Neural cell (in vitro differentiated cells): ENCODE measurements around the gene UACA. TPM values are rescaled to one million over a fixed set of nuclear protein-coding genes. Genes with fewer than 3 reads are reported as not detected.

Experiments used
- H2AFZ ChIP-seq: fragments of 200-600, 300-800 bp; sonication (generic), shearing (Covaris generic); 2 replicates; pipeline ENCODE4 v1.6.0; 2014; ENCODE audit warnings: low read depth, mild to moderate bottlenecking, antibody characterized with exemption, low read length, moderate library complexity
- H3F3A ChIP-seq: fragments of 200-600 bp; shearing (Covaris generic); 2 replicates; pipeline ENCODE4 v1.6.1; 2016; ENCODE audit warnings: mild to moderate bottlenecking, moderate library complexity, mixed read lengths, antibody characterized with exemption, low read length; ENCODE audit not compliant: insufficient read depth, poor library complexity, severe bottlenecking
- H3K27ac ChIP-seq: fragments of 200-600, 300-800 bp; sonication (generic), shearing (Covaris generic); 2 replicates; pipeline ENCODE4 v1.5.1; 2014; ENCODE audit warnings: mild to moderate bottlenecking, low read length, moderate library complexity
- H3K27me3 ChIP-seq: fragments of 300-800, 200-600 bp; sonication (generic), shearing (Covaris generic); 2 replicates; pipeline ENCODE4 v1.6.0; 2014; ENCODE audit warnings: mild to moderate bottlenecking, low read depth, low read length, moderate library complexity; ENCODE audit not compliant: insufficient read depth
- H3K36me3 ChIP-seq: fragments of 300-800, 200-600 bp; sonication (generic), shearing (Covaris generic); 2 replicates; pipeline ENCODE4 v1.5.1; 2014; ENCODE audit warnings: mild to moderate bottlenecking, antibody characterized with exemption, low read length, moderate library complexity; ENCODE audit not compliant: insufficient read depth
- H3K4me2 ChIP-seq: fragments of 300-800, 200-600 bp; sonication (generic), shearing (Covaris generic); 2 replicates; pipeline ENCODE4 v1.6.0; 2014; ENCODE audit warnings: mild to moderate bottlenecking, low read length
- H3K4me3 ChIP-seq: fragments of 300-800, 200-600 bp; sonication (generic), shearing (Covaris generic); 2 replicates; pipeline ENCODE4 v1.5.1; 2014; ENCODE audit warnings: mild to moderate bottlenecking, low read length, moderate library complexity
- H3K79me2 ChIP-seq: fragments of 200-600 bp; shearing (Covaris generic); replicated peaks from 2 replicates; pipeline ENCODE4 v1.6.0; 2014; ENCODE audit warnings: mild to moderate bottlenecking, low read length, moderate library complexity; ENCODE audit not compliant: insufficient read depth
- H3K9ac ChIP-seq: fragments of 300-800, 200-600 bp; sonication (generic), shearing (Covaris generic); 2 replicates; pipeline ENCODE4 v1.6.1; 2016; ENCODE audit warnings: mild to moderate bottlenecking, low read length, mixed read lengths
- H3K9me2 ChIP-seq: fragments of 200-600 bp; shearing (Covaris generic); 2 replicates; pipeline ENCODE4 v1.6.1; 2016; ENCODE audit warnings: mild to moderate bottlenecking, low read length, mixed read lengths; ENCODE audit not compliant: insufficient read depth
- H3K9me3 ChIP-seq: fragments of 200-600, 300-800 bp; sonication (generic), shearing (Covaris generic); 2 replicates; pipeline ENCODE4 v1.6.1; 2016; ENCODE audit warnings: mild to moderate bottlenecking, mixed run types, low read length, moderate library complexity, mixed read lengths
- H4K20me1 ChIP-seq: fragments of 200-600 bp; shearing (Covaris generic); 2 replicates; pipeline ENCODE4 v1.6.1; 2016; ENCODE audit warnings: mild to moderate bottlenecking, mixed run types; ENCODE audit not compliant: insufficient read depth
- EP300 ChIP-seq: fragments of 450-650 bp; conservative IDR thresholded peaks from 2 replicates; pipeline ENCODE4 v1.6.1; 2014; ENCODE audit warnings: antibody characterized with exemption, mild to moderate bottlenecking, moderate library complexity; ENCODE audit not compliant: poor library complexity, severe bottlenecking
- EZH2 ChIP-seq: fragments of 200-600, 300-800 bp; shearing (Covaris generic), sonication (generic); IDR thresholded peaks from 2 replicates; pipeline ENCODE4 v1.6.1; 2014; ENCODE audit warnings: antibody characterized with exemption, low read length, borderline replicate concordance, mild to moderate bottlenecking; ENCODE audit not compliant: insufficient read depth, poor library complexity, severe bottlenecking
- MXI1 ChIP-seq: fragments of 450-650 bp; conservative IDR thresholded peaks from 2 replicates; pipeline ENCODE4 v1.6.1; 2014; ENCODE audit warnings: antibody characterized with exemption, mild to moderate bottlenecking; ENCODE audit not compliant: poor library complexity, severe bottlenecking
- POLR2AphosphoS5 ChIP-seq: IDR thresholded peaks from 2 replicates; pipeline ENCODE4 v1.6.1; 2012
- RAD21 ChIP-seq: fragments of 450-650 bp; conservative IDR thresholded peaks from 2 replicates; pipeline ENCODE4 v1.6.1; 2014; ENCODE audit warnings: antibody characterized with exemption, mild to moderate bottlenecking, moderate library complexity
- SMC3 ChIP-seq: fragments of 450-650 bp; conservative IDR thresholded peaks from 2 replicates; pipeline ENCODE4 v1.6.1; 2014; ENCODE audit warnings: antibody characterized with exemption, mild to moderate bottlenecking, moderate library complexity; ENCODE audit not compliant: poor library complexity
- TAF1 ChIP-seq: IDR thresholded peaks from 2 replicates; pipeline ENCODE4 v1.6.1; 2012; ENCODE audit warnings: low read depth
- polyA plus RNA-seq: library from polyadenylated mRNA; depleted of rRNA; stranded (reverse); fragments of >200 nt; gene quantifications from 2 replicates; pipeline ENCODE4 v1.2.3, GENCODE V29; 2014
- TF ChIP-seq, protein P1 (sequence below): fragments of 450-650 bp; IDR thresholded peaks from 2 replicates; pipeline ENCODE4 v1.5.1; 2014; ENCODE audit warnings: antibody characterized with exemption, mild to moderate bottlenecking, moderate library complexity; ENCODE audit not compliant: poor library complexity, severe bottlenecking
- TF ChIP-seq, protein P2 (sequence below): IDR thresholded peaks from 2 replicates; pipeline ENCODE4 v1.6.1; 2012; ENCODE audit warnings: borderline replicate concordance

Gene UACA
- polyA plus RNA-seq, 1 donor from 2014 or later = 0.10 TPM

DNA sequence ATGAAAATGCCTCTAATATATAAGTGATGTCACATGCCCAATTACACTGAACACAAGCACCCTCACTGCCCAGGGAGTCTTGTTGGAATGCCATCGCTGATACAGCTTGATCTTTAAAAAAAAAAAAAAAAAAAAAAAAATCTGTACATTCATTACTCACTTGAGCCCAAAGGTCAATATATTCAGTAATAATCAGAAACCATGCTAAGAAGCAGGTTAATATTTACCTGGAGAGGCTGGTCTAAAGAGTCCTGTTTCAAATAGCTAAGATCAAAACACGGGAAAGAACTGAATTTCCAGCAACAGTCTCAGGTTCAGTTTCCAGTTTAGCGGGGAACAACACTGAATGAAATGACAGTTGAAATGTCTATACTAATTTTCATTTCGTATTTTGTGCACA, 109.9 kb downstream of the UACA start:
- H3K27ac ChIP-seq = no peak overlapping the region
- H3K27me3 ChIP-seq = no peaks in the 10 kb centered on the region

DNA sequence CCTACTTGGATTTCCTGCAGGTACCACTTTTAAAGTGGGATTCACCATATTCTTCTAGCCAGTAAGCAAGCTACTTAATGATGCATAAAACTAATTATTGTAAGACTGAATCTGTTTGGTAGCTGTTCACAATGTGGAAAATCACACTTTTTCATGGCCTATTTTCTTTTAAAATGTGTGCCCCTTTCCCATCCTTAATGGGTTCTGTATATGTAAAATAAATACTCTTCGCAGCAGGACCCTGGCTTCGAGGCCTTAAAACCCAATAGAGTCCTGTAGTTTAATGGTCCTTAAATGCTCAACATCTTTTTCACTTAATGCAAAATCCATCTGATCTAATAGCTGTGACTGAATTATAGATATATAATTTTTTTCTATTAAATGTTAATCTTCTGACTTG, 111.0 kb downstream of the UACA start:
- Histone ChIP-seq H3K27ac (no peak overlapping the region), H4K20me1 (no peaks in the 10 kb centered on the region), H3K9me3 (no peaks in the 10 kb centered on the region), H3K36me3 (no peaks in the 10 kb centered on the region), H3K9me2 (no peaks in the 10 kb centered on the region), H3K79me2 (no peaks in the 10 kb centered on the region), H3F3A (no peaks in the 10 kb centered on the region), H3K27me3 (no peaks in the 10 kb centered on the region), H3K4me2 (no peak overlapping the region), H3K9ac (no peak overlapping the region), H3K4me3 (no peak overlapping the region), H2AFZ (no peak overlapping the region)
- no peak for TF ChIP-seq TAF1
- TF ChIP-seq, protein P1, sequence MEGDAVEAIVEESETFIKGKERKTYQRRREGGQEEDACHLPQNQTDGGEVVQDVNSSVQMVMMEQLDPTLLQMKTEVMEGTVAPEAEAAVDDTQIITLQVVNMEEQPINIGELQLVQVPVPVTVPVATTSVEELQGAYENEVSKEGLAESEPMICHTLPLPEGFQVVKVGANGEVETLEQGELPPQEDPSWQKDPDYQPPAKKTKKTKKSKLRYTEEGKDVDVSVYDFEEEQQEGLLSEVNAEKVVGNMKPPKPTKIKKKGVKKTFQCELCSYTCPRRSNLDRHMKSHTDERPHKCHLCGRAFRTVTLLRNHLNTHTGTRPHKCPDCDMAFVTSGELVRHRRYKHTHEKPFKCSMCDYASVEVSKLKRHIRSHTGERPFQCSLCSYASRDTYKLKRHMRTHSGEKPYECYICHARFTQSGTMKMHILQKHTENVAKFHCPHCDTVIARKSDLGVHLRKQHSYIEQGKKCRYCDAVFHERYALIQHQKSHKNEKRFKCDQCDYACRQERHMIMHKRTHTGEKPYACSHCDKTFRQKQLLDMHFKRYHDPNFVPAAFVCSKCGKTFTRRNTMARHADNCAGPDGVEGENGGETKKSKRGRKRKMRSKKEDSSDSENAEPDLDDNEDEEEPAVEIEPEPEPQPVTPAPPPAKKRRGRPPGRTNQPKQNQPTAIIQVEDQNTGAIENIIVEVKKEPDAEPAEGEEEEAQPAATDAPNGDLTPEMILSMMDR = no peak
- TF ChIP-seq, protein P2, sequence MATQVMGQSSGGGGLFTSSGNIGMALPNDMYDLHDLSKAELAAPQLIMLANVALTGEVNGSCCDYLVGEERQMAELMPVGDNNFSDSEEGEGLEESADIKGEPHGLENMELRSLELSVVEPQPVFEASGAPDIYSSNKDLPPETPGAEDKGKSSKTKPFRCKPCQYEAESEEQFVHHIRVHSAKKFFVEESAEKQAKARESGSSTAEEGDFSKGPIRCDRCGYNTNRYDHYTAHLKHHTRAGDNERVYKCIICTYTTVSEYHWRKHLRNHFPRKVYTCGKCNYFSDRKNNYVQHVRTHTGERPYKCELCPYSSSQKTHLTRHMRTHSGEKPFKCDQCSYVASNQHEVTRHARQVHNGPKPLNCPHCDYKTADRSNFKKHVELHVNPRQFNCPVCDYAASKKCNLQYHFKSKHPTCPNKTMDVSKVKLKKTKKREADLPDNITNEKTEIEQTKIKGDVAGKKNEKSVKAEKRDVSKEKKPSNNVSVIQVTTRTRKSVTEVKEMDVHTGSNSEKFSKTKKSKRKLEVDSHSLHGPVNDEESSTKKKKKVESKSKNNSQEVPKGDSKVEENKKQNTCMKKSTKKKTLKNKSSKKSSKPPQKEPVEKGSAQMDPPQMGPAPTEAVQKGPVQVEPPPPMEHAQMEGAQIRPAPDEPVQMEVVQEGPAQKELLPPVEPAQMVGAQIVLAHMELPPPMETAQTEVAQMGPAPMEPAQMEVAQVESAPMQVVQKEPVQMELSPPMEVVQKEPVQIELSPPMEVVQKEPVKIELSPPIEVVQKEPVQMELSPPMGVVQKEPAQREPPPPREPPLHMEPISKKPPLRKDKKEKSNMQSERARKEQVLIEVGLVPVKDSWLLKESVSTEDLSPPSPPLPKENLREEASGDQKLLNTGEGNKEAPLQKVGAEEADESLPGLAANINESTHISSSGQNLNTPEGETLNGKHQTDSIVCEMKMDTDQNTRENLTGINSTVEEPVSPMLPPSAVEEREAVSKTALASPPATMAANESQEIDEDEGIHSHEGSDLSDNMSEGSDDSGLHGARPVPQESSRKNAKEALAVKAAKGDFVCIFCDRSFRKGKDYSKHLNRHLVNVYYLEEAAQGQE = no peak
- no peak for TF ChIP-seq EP300
- no peak for TF ChIP-seq POLR2AphosphoS5
- no peak for TF ChIP-seq MXI1
- TF ChIP-seq RAD21 = no peak
- TF ChIP-seq EZH2 = no peak
- TF ChIP-seq SMC3 = no peak

More for the DNA sequence above, 109.9 kb downstream of the UACA start:
- H3K4me2 ChIP-seq = no peak overlapping the region
- H3K9me2 ChIP-seq = no peaks in the 10 kb centered on the region
- H3K9ac ChIP-seq = no peak overlapping the region
- H3K4me3 ChIP-seq = no peak overlapping the region
- no peak overlapping the region for H2AFZ ChIP-seq
- no peak for TF ChIP-seq RAD21
- TF ChIP-seq, protein P2 = no peak
- TF ChIP-seq EP300 = no peak
- TF ChIP-seq SMC3 = no peak
- TF ChIP-seq, protein P1 = no peak
- no peak for TF ChIP-seq POLR2AphosphoS5
- no peak for TF ChIP-seq EZH2
- no peak for TF ChIP-seq MXI1
- no peak for TF ChIP-seq TAF1
- H3K36me3 ChIP-seq = no peaks in the 10 kb centered on the region
- no peaks in the 10 kb centered on the region for H3K79me2 ChIP-seq
- H4K20me1 ChIP-seq = no peaks in the 10 kb centered on the region
- no peaks in the 10 kb centered on the region for H3K9me3 ChIP-seq
- H3F3A ChIP-seq = no peaks in the 10 kb centered on the region
